HG03175 (cell line): ENCODE data around the gene MACF1.
"Not testable (repeated sequence)": the region's sequence is repeated elsewhere in the genome, so short reads cannot be mapped to it uniquely, and the experiment has no call there.

ENCODE experiments used
- ATAC-seq: cut with Tn5 transposase; IDR thresholded peaks from one replicate; pipeline ENCODE4 v1.9.1; 2021; ENCODE audit warnings: mild to moderate bottlenecking, moderate library complexity; ENCODE audit not compliant: unreplicated experiment

Gene MACF1

DNA sequence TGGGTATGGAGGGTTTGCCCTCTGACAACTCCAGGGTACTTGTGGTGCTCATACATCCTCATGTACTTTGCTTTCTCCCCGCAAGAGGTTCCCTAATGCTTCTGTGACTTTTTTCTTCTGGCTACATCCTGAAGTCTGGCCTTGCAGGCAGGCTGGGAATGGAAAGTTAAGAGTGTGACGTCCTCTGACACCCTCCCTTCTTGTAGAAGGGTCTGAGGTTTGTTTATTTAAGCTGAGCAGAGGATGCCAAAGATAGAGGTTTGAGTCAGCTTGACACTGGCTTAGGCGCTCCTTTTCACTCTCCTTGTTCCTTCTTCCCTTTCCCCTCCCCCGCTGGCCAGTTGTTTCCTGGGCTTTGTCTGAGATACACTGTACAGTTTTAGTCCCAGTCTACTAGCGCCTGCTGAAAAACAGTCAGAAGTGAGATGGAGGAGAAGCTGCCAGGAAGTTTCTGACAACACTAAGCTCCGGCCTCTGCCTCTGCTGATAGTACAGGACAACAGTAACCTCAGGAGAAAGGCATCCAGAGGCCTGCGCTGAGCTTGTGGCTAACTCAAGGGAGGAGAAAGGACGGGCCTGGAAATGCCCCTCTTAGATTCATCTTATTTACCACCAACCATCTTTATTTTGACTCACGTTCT, at the start of gene MACF1:
MACF1 (plus strand) TSS at position 255 of the 641 bp plus-strand sequence; CDS start at position 583, 328 bp downstream.
- ATAC-seq: no peak

DNA sequence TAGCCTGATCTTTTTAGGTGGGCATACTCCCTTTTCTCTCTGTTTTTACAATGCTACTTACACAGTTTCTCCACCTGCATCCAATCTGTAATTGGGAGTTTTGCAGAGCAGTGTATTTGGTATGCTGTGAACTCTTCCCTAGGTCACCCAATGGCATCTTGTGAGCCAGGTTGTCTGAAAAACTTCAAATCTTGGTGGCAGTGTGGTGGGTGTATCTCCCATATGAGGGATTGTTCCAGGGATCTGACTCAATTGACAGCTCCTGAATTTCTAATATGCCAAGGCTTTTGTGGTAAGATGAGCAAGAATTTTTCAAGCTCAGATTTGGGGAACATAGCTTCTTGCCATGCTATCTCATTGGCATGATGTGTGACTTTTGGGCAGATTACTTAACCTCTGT, 47.2 kb upstream of the MACF1 start:
- ATAC-seq: no peak

DNA sequence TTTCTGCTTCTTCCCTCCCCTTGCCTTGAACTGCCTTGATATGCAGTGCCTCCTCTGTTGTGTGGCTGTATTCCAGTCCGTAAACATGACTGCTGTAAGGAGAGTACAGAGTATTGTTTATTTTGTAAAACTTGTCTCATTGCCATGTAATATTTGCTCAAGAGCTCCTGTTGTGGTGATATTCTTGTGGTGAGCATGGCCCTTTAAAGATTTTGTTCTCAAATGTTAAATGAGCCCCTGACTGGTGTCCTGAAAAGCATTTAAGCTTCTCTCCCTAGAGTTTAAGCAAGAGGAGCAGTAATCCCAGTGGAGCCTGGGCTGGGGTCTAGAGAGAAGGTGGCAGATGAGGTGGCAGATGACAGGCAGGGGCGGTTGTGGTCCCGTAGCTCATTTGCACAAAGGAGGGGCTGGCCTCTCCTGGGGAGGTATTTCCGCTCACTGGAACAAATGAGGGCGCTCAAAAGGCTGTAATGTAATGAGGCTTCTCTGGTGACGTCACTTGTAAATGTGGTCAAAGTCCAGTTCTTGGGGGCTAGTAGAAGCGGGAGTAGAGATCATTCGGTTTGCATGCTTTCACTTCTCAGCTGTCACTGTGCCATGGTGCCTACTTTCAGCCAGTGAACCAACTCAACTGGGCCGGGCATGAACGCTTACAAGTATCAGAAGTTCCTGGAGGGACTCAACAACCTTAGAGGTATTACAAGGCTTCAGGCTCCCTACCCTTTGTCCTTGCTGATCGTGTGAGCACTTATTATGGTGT, 46.0 kb upstream of the MACF1 start:
- no peak for ATAC-seq

DNA sequence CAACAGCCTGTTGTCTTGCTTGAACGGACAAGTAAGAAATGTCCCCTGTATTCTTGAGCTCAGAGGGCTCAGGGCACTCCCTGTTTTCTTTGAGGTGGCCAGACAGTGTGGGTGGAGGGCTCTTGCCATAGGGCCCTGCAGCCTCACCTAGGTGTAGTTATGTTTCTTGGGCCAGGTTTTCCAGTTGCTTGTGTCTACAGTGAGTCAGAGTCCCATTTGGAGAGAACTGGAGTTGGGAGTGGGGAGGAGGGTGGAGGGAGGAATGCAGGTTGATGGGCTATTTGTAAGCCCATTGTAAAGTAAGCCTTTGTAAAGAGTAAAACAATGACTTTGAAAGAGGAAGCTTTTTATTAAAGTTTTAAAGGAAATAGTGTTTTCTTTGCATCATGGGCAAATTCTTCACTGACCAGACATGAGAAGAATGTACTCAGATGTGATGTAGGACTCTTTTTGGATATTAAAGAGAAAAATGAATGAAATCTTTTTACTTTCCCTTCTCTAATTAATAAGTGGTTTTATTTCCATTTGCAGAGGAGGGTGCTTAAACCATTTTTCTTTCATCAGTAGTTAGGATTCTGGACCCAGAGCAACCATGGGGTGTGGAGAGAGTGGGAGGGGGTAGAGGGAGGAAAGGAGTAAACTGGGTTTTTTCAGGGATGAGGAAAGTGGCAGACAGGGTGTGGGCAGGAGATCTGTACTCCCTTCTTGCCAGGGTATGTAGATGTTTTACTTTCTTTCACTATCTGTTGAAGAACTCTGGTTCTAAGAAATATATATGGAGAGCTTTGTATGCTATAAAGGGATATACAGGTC, 45.1 kb upstream of the MACF1 start:
- no peak for ATAC-seq

- ATAC-seq: no peak
These were observed 43.8 kb upstream of the MACF1 start for GRCh38 chr1:39160703-39161102.

- ATAC-seq: not testable (repeated sequence)
These were observed 42.7 kb upstream of the MACF1 start for GRCh38 chr1:39161811-39162210.

- no peak for ATAC-seq
These were observed 41.0 kb upstream of the MACF1 start for GRCh38 chr1:39163469-39163868.

DNA sequence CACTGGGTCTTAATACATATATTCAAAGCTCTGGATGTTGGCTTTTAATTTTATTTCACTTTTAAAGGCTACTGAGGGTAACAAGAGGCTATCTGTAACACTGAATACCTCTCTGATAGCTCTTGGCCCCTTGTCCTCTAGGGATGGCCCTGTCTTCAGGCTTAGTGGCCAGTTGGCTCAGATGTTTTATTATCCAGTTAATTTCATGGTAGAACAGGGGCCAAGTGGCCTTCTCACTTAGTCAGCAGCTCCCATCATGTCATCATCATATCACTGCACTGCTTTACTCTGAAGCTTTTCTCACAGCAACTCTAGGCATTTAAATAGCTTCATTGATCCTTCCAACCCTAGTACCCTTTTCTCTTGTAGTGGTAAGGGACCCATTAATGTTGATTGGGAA, 40.2 kb upstream of the MACF1 start:
- ATAC-seq: no peak

DNA sequence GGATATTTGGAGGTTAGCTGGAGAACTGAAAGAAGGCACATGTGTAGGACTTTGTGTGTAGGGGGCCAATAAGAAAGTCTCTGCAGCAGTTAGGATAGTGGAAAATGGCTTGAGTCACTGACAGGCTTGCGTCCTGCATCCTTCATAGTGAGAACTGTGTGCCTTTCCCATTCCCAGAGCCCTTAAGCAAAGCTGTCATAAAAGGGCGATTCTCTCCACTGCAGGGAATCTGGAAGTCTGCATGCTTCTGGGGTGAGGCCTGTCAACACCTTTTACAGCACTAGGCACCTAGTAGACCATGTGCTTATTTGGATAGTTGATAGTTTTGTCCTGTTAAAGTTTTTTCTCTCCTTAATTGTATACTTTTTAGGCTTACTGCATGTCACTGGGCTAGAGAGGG, 39.4 kb upstream of the MACF1 start:
- ATAC-seq: no peak

DNA sequence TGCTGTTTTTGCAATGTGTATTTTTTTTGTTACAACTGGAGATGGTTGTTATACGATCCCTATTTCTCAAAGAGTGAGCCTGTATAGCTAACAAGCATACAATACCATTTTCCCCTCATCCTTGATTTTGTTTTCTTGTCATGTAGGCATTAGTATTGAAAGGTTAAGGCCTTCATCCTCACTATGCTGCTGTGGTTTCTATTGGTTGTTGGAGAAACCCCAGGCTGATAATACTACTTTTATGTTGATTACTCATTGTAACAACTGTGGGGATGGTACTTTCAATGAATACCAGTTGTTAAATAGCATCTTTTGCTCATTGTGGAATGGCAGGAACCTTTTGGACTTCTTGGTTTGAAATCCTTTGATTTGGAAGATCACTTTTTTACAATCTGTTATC, 39.0 kb upstream of the MACF1 start:
- no peak for ATAC-seq

DNA sequence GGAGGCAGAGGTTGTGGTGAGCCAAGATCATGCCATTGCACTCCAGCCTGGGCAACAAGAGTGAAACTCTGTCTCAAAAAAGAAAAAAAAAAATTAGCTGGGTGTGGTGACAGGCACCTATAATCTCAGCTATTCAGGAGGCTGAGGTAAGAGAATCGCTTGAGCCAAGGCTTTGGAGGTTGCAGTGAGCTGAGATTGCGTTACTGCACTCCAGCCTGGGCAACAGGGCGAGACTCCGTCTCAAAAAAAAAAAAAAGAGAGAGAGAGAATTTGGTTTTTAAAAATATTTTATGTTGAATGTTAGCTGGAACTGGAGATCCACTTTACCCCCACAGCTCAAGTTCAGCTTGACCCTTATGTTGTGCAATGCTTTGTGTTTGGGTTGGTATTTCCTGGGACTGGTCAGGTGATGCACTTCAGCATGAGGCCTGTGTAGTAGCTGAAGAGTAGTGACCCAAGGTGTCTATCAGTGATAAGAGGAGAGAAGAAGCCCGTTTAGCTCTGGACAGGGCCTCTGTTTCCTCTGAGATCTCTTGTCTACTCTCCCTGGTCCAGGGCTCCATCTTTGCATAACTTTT, 36.8 kb upstream of the MACF1 start:
- no peak for ATAC-seq

- ATAC-seq: no peak
These were observed 36.0 kb upstream of the MACF1 start for GRCh38 chr1:39168301-39169080.

DNA sequence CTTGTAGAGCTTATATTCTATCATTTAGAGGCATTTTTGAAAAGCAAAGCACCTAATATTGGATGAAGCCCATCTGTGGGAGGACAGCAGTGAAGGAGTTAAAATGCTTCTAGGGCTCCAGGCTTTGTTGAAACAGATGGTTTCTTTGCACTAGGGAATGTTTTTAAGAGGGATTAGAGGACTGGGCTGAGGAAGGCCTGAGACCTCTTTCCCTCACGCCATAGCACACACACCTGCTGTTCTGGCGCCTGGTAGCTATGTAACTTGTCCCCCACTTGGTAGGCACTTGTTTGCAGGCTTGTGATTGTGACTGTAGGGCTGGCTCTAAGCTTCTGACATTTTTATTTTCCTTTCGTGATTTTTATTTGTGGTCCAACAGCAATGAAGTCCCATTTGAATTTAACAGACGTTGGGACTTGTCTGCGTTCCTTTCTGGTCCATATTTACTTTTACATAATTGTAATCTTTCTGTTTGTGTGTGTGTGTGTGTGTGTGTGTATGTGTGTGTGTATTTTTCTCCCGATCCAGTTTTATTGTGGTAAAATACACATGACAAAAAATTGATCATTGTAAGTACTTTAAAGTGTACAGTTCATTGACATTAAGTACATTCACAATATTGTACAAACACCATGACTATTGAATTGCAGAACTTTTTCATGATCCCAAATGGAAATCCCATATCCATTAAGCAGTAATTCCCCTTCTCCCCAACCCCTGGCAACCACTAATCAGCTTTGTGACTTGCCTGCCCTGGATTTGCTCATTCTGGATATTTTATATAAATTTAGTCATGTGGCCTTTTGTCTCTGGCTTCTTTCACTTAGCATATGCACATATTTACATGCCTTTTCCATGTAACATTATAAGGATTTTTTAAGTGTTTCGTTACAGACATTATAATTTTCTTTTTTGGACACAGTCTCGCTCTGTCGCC, 33.5 kb upstream of the MACF1 start:
- no peak for ATAC-seq

GRCh38 chr1:39173119-39173994, 31.1 kb upstream of the MACF1 start:
- no peak for ATAC-seq

- ATAC-seq: no peak
These were observed 30.5 kb upstream of the MACF1 start for GRCh38 chr1:39173995-39174380.

GRCh38 chr1:39174390-39175081, 30.0 kb upstream of the MACF1 start:
- ATAC-seq: no peak

- no peak for ATAC-seq
These were observed 26.8 kb upstream of the MACF1 start for GRCh38 chr1:39177706-39178105.
